Small intestine (tissue), 7 donors: Measurements from ENCODE around the gene LDAH. TPM values are rescaled to one million over a fixed set of nuclear protein-coding genes. Genes with fewer than 3 reads are reported as not detected.

Experiments used
- DNase-seq, 2 donors: peaks; one replicate each; pipeline versions ENCODE4 v3.0.0 to v3.0.0-alpha.2; 2013
- FAIRE-seq: peaks from 2 replicates; lab custom pipeline; 2012; peaks lifted over from hg19 to GRCh38; lab: Jason Lieb, UNC
- H3K27ac ChIP-seq, 3 donors: one replicate each; pipeline ENCODE4 v1.5.1; 2013; ENCODE audit warnings: low read length in 2 of 3, mild to moderate bottlenecking in 2 of 3, control low read depth in 1 of 3, inconsistent platforms in 1 of 3, low read depth in 1 of 3, moderate library complexity in 1 of 3
- H3K27me3 ChIP-seq, 3 donors: one replicate each; pipeline ENCODE4 v1.6.1; 2013; ENCODE audit warnings: low read length in 3 of 3, inconsistent platforms in 1 of 3; ENCODE audit not compliant: control insufficient read depth in 3 of 3, insufficient read depth in 3 of 3
- H3K36me3 ChIP-seq, 3 donors: one replicate each; pipeline ENCODE4 v1.6.1; 2013; ENCODE audit warnings: low read length in 3 of 3, inconsistent platforms in 1 of 3, low read depth in 1 of 3, mild to moderate bottlenecking in 1 of 3, moderate library complexity in 1 of 3; ENCODE audit not compliant: control insufficient read depth in 3 of 3, insufficient read depth in 2 of 3
- H3K4me1 ChIP-seq, 3 donors: one replicate each; pipeline ENCODE4 v1.6.1; 2013; ENCODE audit warnings: low read length in 2 of 3, inconsistent platforms in 1 of 3, low read depth in 1 of 3, mild to moderate bottlenecking in 1 of 3, moderate library complexity in 1 of 3; ENCODE audit not compliant: control insufficient read depth in 3 of 3, insufficient read depth in 2 of 3
- H3K4me3 ChIP-seq, 3 donors: one replicate each; pipeline ENCODE4 v1.5.1; 2013; ENCODE audit warnings: low read length in 3 of 3, control low read depth in 1 of 3, inconsistent platforms in 1 of 3, low read depth in 1 of 3, mild to moderate bottlenecking in 1 of 3, moderate library complexity in 1 of 3
- H3K9me3 ChIP-seq, 2 donors: one replicate each; pipeline ENCODE4 v1.6.1; 2013; ENCODE audit warnings: low read depth in 1 of 2, low read length in 1 of 2; ENCODE audit not compliant: control insufficient read depth in 2 of 2, insufficient read depth in 1 of 2
- WGBS, 3 donors: extraction: QIAGEN DNeasy Blood & Tissue Kit; methylation state at CpG; one replicate each; pipeline ENCODE4 v1.1.7; 2013; 5-methylcytosine and 5-hydroxymethylcytosine counted together
- polyA plus RNA-seq, 4 donors: library from polyadenylated mRNA; stranded (reverse) in 3 of 4; unstranded in 1 of 4; fragments of 200-250 nt in 3 of 4; fragments of 120-200 nt in 1 of 4; gene quantifications; one replicate each; pipeline versions ENCODE4 v1.2.1 to v1.2.3, GENCODE V29; 2013
- donor health status: healthy with polysubstance abuse.
- donor health status: control.
- donor health status: control.
- donor health status: Bipolar disorder and iron deficiency.
- donor health status: healthy.

LDAH gene
- polyA plus RNA-seq, 4 donors: 4.3 to 32.1 (median 10.4) TPM

- no peaks in the 10 kb centered on the region for H3K4me1 ChIP-seq
- no peak overlapping the region for H3K4me3 ChIP-seq
- peaks cover 0 to 22% (median 0%) of the 10 kb centered on the region in 3 donors for H3K36me3 ChIP-seq
- FAIRE-seq (no peak), DNase-seq (no peak)
- H3K27ac ChIP-seq: no peak overlapping the region
- 92 to 98% (median 93%) methylated on average over 3 of the region's 3 CpGs for WGBS, 3 donors
- peaks cover 0 to 3% of the 10 kb centered on the region in 2 donors for H3K9me3 ChIP-seq
- H3K27me3 ChIP-seq: no peaks in the 10 kb centered on the region
Measured at GRCh38 chr2:20693317-20693716, 129.6 kb downstream of the LDAH start.

DNA sequence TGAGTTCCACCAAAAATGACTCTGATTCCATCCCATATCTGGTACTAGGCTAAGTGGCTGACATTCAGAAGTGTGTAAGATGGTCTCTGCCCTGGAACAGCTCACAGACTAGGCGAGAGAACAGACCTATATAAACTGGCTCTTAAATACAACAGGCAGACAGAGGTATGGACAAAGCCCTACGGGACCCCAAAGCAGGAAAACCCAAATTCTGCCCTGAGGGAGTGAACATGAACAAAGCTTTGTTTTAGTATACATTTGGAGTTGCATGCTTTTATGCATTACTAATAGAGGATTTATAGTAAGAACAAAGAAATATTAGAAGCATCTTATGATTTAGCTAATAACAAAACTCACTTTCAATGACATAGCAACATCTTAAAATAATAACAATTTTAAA lies 130.8 kb downstream of the LDAH start:
- 94 to 99% (median 98%) methylated on average over 2 of the region's 2 CpGs for WGBS, 3 donors
- FAIRE-seq (no peak), DNase-seq (no peak)
- no peak overlapping the region for H3K27ac ChIP-seq
- no peaks in the 10 kb centered on the region for H3K4me1 ChIP-seq
- no peak overlapping the region for H3K4me3 ChIP-seq
- H3K36me3 ChIP-seq: peaks cover 0 to 27% (median 0%) of the 10 kb centered on the region in 3 donors
- no peaks in the 10 kb centered on the region for H3K27me3 ChIP-seq
- H3K9me3 ChIP-seq: peaks cover 0 to 3% of the 10 kb centered on the region in 2 donors

GRCh38 chr2:20691076-20691734 lies 131.7 kb downstream of the LDAH start:
- Histone ChIP-seq H3K4me1 (no peaks in the 10 kb centered on the region), H3K4me3 (no peak overlapping the region), H3K36me3 (peaks cover 0 to 26% (median 0%) of the 10 kb centered on the region in 3 donors), H3K9me3 (peaks cover 0 to 3% of the 10 kb centered on the region in 2 donors), H3K27ac (no peak overlapping the region), H3K27me3 (no peaks in the 10 kb centered on the region)
- 79 to 89% (median 87%) methylated on average over 6 of the region's 6 CpGs for WGBS, 3 donors
- no peak for FAIRE-seq
- no peak for DNase-seq

DNA sequence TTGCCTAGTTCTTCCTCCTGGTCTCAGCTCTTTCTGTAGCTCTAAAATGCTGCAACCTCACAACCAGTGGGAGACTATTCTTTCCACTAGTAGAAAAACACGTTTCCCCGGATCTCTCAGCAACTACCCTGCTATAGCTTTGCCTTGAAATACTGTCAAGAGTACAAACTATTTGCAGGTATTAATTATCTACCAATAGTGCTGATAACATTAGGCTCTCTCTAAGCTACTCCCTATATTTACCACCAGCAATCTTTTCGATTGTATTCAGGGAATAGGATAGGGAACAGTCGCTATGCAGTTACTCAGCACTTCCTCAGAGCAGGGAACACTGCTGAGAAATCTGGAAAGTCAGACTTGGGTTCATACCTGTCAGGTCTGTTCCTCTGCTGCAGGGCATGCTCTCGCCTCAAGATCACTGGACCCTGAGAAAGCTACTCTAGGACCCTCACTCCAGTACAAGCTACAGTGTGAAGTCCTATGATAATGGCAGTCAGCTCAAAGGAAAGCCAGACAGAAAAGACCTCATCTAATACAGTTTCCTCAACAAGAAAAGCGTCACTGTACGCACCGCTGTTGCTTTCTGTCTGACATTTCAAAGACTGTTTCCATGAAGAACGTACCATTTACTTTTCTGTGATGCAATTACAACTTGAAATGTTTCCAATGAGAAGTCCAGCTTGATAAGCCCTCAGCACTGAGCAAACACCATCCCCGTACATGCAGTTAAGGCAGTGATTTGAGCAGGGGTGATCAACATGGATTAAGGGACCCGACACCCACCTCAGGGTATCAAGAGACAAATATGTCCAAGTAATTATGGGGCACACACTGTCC lies 133.3 kb downstream of the LDAH start:
- FAIRE-seq (no peak), DNase-seq (peak in 1 of 2 donors; percentile 23)
- H3K4me3 ChIP-seq: no peak overlapping the region

GRCh38 chr2:20687260-20687832 lies 135.6 kb downstream of the LDAH start:
- Histone ChIP-seq H3K27ac (no peak overlapping the region), H3K27me3 (no peaks in the 10 kb centered on the region)
- no peak for FAIRE-seq

More for the DNA sequence above, 133.3 kb downstream of the LDAH start:
- peaks cover 0 to 3% of the 10 kb centered on the region in 2 donors for H3K9me3 ChIP-seq
- no peaks in the 10 kb centered on the region for H3K4me1 ChIP-seq
- no peak overlapping the region for H3K27ac ChIP-seq
- H3K36me3 ChIP-seq: peaks cover 0 to 21% (median 0%) of the 10 kb centered on the region in 3 donors
- H3K27me3 ChIP-seq: no peaks in the 10 kb centered on the region
- WGBS, 3 donors: 63 to 82% (median 74%) methylated on average over 11 of the region's 11 CpGs

GRCh38 chr2:20684581-20685063 lies 138.3 kb downstream of the LDAH start:
- no peak overlapping the region for H3K4me3 ChIP-seq
- WGBS, 3 donors: 81 to 90% (median 85%) methylated on average over 6 of the region's 6 CpGs
- no peaks in the 10 kb centered on the region for H3K27me3 ChIP-seq
- H3K27ac ChIP-seq: no peak overlapping the region
- peaks cover 0 to 3% of the 10 kb centered on the region in 2 donors for H3K9me3 ChIP-seq
- H3K4me1 ChIP-seq: no peaks in the 10 kb centered on the region
- H3K36me3 ChIP-seq: peaks cover 0 to 42% (median 2%) of the 10 kb centered on the region in 3 donors
- no peak for FAIRE-seq
- DNase-seq: no peak

More at GRCh38 chr2:20687260-20687832, 135.6 kb downstream of the LDAH start:
- no peak overlapping the region for H3K4me3 ChIP-seq
- DNase-seq: no peak
- peaks cover 0 to 3% of the 10 kb centered on the region in 2 donors for H3K9me3 ChIP-seq
- 95 to 97% (median 95%) methylated on average over 4 of the region's 4 CpGs for WGBS, 3 donors
- H3K36me3 ChIP-seq: peaks cover 0 to 24% (median 2%) of the 10 kb centered on the region in 3 donors
- no peaks in the 10 kb centered on the region for H3K4me1 ChIP-seq

GRCh38 chr2:20682167-20682920 lies 140.6 kb downstream of the LDAH start:
- peak in 1 of 2 donors; percentile 24 for DNase-seq
- WGBS, 3 donors: 78 to 86% (median 83%) methylated on average over 7 of the region's 7 CpGs
- peaks cover 0 to 50% (median 2%) of the 10 kb centered on the region in 3 donors for H3K36me3 ChIP-seq
- H3K27me3 ChIP-seq: no peaks in the 10 kb centered on the region
- no peak for FAIRE-seq
- no peaks in the 10 kb centered on the region for H3K4me1 ChIP-seq
- H3K4me3 ChIP-seq: no peak overlapping the region
- H3K27ac ChIP-seq: no peak overlapping the region
- H3K9me3 ChIP-seq: no peaks in the 10 kb centered on the region
